BJ (cell line): ENCODE data around the gene C11orf58. TPM values are rescaled to one million over a fixed set of nuclear protein-coding genes. Genes with fewer than 3 reads are reported as not detected.
A peak's percentile ranks its signal among the peaks of the same experiment; 100 is the strongest.

Experiments
- CTCF ChIA-PET: fragments of 350-600 bp; formaldehyde crosslinking; extraction: SDS; loops from one replicate; lab custom pipeline; 2021; ENCODE audit warnings: antibody characterized with exemption, inconsistent platforms; lab: Yijun Ruan, JAX
- POLR2A ChIA-PET: fragments of 300-600 bp; sonication (Branson Sonifier 250); formaldehyde crosslinking; extraction: SDS; loops from one replicate; lab custom pipeline; 2021; ENCODE audit warnings: antibody characterized with exemption; lab: Charles Lee
- DNase-seq: peaks from one replicate; pipeline ENCODE4 v3.0.0-alpha.2; 2011; ENCODE audit warnings: low read depth
- H3K27me3 ChIP-seq: 2 replicates; pipeline ENCODE4 v1.6.0; 2011; ENCODE audit warnings: low read length; ENCODE audit not compliant: control insufficient read depth, insufficient read depth
- H3K36me3 ChIP-seq: 2 replicates; pipeline ENCODE4 v1.5.1; 2011; ENCODE audit warnings: low read length; ENCODE audit not compliant: control insufficient read depth, insufficient read depth
- H3K4me3 ChIP-seq: 2 replicates; pipeline ENCODE4 v1.5.1; 2011; ENCODE audit warnings: low read depth, mild to moderate bottlenecking, control low read depth, low read length
- polyA plus RNA-seq: library from polyadenylated mRNA; depleted of rRNA; stranded (reverse); fragments of >200 nt; gene quantifications from 2 replicates; pipeline ENCODE4 v1.2.3, GENCODE V29; 2011
- TF ChIP-seq, protein P1 (sequence below): IDR thresholded peaks from 2 replicates; pipeline ENCODE4 v1.5.1; 2011; ENCODE audit warnings: low read depth, mild to moderate bottlenecking, control low read depth, inconsistent platforms, low read length, moderate library complexity; ENCODE audit not compliant: insufficient read depth

C11orf58 gene
- polyA plus RNA-seq, 1 experiment: 115 TPM

DNA sequence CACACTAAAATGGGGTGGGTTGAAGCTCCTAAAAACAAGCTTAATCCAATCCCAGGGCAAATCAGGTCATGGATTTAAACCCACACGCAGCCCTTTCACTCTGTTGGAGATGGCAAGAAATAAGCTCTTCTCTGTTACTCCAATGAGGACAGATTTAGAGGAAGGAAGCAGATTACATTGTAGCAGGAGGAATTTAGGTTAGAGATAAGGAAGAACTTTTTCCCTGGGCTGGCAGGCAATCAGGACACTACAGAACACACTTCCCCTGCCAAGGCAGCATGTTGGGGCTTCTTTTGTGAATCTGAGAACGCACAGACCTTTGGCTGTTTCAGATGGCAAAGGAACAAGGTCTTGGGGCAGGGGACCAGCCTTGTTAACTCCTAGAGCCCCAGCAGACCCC, 46.2 kb downstream of the C11orf58 start:
- ChIA-PET CTCF (interaction anchor here (1.2 to 8.0 kb wide), 14 partner anchors 8 to 280 kb away, joined by 3 to 73 read pairs (median 5); no protein-coding TSS in a partner anchor), POLR2A (no interaction called here)
- Histone ChIP-seq H3K36me3 (no peaks in the 10 kb centered on the region), H3K27me3 (no peaks in the 10 kb centered on the region), H3K4me3 (no peak overlapping the region)
- TF ChIP-seq, protein P1, sequence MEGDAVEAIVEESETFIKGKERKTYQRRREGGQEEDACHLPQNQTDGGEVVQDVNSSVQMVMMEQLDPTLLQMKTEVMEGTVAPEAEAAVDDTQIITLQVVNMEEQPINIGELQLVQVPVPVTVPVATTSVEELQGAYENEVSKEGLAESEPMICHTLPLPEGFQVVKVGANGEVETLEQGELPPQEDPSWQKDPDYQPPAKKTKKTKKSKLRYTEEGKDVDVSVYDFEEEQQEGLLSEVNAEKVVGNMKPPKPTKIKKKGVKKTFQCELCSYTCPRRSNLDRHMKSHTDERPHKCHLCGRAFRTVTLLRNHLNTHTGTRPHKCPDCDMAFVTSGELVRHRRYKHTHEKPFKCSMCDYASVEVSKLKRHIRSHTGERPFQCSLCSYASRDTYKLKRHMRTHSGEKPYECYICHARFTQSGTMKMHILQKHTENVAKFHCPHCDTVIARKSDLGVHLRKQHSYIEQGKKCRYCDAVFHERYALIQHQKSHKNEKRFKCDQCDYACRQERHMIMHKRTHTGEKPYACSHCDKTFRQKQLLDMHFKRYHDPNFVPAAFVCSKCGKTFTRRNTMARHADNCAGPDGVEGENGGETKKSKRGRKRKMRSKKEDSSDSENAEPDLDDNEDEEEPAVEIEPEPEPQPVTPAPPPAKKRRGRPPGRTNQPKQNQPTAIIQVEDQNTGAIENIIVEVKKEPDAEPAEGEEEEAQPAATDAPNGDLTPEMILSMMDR: no peak
- no peak for DNase-seq

DNA sequence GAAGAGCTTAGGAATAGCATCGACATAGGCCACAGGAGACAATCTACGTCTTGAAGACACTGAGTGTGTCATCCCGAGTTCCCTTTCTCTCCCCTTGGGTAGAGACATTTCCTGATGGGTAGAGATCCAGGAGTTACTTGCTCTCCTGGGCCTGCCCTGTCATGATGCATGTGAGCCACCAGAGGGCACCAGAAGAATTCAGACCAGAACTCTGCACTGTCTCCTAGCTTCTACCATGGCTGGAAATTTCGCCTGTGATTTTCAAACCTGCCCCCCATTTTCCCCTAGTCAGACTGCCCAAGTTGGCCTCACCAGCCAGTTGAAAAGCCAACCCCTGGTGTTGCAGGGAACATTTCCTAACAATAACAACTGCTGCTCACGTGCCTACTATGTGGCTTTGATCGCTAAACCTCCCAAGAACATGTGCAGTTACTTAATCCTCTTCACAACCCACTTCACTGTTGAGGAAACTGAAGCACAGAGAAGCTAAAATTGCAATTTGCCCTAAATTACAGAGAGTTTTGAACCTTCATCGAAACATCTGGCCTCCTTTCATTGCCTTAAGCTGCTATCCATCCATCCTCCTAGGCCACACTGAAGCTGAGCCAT, 47.2 kb downstream of the C11orf58 start:
- POLR2A ChIA-PET: no interaction called here
- Histone ChIP-seq H3K27me3 (no peaks in the 10 kb centered on the region), H3K36me3 (no peaks in the 10 kb centered on the region), H3K4me3 (no peak overlapping the region)
- DNase-seq: no peak
- TF ChIP-seq, protein P1: peak; percentile 91
- CTCF ChIA-PET: interaction anchor here (0.6 to 8.0 kb wide), 29 partner anchors 7 to 1669 kb away, joined by 3 to 73 read pairs (median 3); no protein-coding TSS in a partner anchor

DNA sequence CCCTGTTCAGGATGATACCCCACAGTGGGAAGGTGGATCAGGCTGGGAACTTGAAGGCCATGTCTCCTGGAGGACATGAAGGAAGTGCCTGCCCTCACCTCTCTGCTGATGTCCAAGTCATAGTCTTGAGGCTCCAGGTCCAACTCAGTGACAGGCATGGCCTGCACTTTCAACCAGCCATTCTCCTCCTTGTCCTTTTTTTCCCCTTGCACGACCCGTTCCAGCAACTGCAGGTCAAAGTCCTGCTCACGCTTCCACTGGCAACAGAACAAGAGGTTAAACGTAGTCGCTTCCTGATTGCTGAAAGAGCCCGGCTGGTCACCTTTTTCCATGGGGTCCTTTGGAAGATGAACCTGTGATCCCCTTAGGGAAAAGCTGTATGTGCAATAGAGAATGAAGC, 47.7 kb downstream of the C11orf58 start:
- Histone ChIP-seq H3K4me3 (no peak overlapping the region), H3K36me3 (no peaks in the 10 kb centered on the region), H3K27me3 (no peaks in the 10 kb centered on the region)
- TF ChIP-seq, protein P1: no peak
- ChIA-PET POLR2A (no interaction called here), CTCF (interaction anchor here (0.6 to 8.0 kb wide), 28 partner anchors 8 to 1669 kb away, joined by 3 to 73 read pairs (median 4); no protein-coding TSS in a partner anchor)
- no peak for DNase-seq

DNA sequence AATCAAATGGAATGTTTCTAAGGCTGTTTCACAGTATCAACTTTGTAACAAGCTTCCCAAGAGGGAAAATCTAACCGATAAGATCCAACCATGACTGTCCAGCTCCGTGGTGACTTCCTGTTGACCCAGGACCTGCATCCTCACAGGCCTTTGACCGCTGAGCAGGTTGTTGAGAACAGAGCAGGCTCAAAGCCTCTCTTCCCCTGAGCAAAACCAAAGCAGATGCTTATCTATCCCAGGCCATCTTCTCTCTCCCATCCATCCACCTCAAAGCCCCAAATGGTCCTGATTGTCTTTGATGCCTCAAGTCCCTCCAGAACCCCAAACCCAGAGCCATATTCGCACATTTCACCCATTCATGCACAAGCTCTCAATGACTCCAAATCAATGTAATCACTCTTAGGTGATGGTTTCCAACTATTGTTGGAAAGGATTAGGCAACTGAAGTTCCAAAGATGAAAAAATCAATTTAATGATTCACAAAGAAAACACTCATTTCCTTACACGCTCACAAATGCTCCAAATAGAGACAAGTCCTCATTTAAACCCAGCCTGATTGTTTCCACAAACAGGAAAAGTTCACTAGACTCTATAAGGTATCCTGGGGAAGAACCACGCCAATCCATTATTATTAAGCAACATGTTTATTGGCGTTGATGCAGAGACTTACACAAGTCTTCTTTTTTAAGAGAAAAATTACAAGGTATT, 48.7 kb downstream of the C11orf58 start:
- Histone ChIP-seq H3K4me3 (no peak overlapping the region), H3K27me3 (no peaks in the 10 kb centered on the region), H3K36me3 (no peaks in the 10 kb centered on the region)
- TF ChIP-seq, protein P1: no peak
- CTCF ChIA-PET: interaction anchor here (0.9 to 8.0 kb wide), 13 partner anchors 10 to 740 kb away, joined by 3 to 73 read pairs (median 10); no protein-coding TSS in a partner anchor
- POLR2A ChIA-PET: no interaction called here
- no peak for DNase-seq
